Dermis blood vessel endothelial cell (primary cell): ENCODE data around the gene CATSPER3. TPM values are rescaled to one million over a fixed set of nuclear protein-coding genes. Genes with fewer than 3 reads are reported as not detected.
"Not testable (repeated sequence)": the region's sequence is repeated elsewhere in the genome, so short reads cannot be mapped to it uniquely, and the experiment has no call there.

Experiments
- DNase-seq: peaks from one replicate; pipeline ENCODE4 v3.0.0; 2010
- total RNA-seq: library from RNA; depleted of rRNA; stranded (reverse); fragments of >200 nt; gene quantifications from 2 replicates; pipeline ENCODE4 v1.2.3, GENCODE V29; 2014

The CATSPER3 gene
- total RNA-seq, 1 donor from 2014 or later, result 0.34 TPM

DNA sequence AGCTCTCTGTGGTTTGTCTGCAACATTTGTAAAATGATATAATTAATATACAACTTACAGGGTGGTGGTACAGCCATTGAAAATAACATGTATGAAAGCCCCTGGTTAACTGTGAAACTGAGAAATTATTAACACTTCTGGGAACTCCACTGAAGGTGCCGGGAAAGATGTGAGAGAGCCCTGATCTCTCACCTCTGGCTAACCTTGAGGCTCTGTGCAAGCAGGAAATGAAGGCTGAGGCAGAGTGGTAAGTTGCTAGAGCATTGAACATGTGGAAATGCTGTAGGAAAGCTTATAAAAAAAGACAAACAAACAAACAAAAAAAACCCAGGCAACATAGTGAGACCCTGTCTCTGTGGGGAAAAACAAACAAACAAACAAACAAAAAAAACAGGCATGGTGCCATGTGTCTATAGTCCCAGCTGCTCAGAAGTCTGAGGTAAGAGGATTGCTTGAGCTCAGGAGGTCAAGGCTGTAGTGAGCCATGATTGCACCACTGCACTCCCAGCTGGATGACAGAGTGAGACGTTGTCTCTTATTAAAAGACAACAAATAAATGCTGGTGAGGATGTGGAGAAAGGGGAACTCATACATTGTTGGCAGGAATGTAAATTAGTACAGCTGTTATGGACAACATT is 7.5 kb downstream of the CATSPER3 start:
- no peak for DNase-seq

DNA sequence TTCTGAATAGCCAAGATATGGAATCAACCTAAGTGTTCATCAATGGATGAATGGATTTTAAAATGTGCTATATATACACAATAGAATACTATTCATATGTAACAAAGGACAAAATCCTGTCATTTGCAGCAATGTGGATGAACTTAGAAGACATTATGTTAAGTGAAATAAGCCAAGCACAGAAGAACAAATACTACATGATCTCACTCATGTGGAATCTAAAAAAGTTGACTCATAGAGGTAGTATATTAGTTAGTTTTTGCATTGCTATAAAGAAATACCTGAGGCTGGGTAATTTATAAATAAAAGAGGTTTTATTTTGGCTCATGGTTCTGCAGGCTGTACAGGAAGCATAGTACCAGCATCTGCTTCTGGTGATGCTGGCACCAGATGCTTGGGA is 8.1 kb downstream of the CATSPER3 start:
- no peak for DNase-seq

DNA sequence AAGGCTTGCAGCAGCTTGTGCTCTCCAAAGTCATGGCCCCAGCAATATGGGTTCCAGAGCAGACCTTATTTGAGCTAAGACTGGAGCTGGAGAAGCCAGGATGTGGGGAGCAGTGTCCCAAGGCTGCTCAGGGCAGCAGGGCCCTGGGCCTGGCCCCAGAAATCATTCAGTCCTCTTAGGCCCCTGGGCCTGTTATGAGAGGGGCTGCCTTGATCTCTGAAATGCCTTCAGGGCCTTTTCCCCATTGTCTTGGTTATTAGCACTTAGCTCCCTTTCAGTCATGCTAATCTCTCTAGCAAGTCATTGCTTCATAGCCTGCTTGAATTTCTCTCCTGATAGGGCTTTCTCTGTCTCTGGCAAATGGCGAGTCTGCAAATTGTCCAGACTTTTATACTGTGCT is 9.1 kb downstream of the CATSPER3 start:
- DNase-seq, result no peak

DNA sequence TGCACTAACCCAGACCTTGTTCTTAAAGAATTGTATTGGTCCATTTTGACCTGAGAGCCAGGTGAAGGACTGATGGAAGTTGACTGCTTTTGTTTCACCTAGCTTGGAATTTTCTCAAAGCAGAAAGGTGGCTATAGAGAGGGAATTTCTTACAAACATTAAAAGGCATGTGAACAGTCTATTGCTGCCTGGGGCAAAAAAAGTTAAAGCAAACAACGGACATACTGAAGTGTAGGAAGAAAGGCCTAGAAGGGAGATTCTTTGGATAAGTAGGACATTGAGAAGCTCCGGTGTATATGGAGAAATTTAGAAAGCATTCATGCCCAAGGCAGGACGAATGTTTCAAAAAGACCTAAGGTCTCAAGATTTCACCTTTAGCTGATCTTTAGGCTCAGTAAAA is 11.7 kb downstream of the CATSPER3 start:
- no peak for DNase-seq

DNA sequence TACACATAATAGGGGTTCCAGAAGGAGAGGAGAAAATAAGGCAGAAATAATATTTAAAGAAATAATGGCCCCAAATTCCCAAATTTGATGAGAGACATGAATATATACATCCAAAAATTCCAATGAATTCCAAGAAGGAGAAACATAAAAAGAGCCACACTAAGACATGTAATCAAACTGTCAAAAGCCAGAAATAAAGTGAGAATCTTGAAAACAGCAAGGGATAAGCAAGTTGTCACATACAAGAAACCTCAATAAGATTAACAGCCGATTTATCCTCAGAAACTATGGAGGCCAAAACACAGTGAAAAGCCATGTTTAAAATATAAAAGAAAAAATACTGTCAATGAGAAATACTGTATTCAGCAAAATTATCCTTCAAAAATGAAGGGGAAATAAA is 14.5 kb downstream of the CATSPER3 start:
- DNase-seq, result no peak

DNA sequence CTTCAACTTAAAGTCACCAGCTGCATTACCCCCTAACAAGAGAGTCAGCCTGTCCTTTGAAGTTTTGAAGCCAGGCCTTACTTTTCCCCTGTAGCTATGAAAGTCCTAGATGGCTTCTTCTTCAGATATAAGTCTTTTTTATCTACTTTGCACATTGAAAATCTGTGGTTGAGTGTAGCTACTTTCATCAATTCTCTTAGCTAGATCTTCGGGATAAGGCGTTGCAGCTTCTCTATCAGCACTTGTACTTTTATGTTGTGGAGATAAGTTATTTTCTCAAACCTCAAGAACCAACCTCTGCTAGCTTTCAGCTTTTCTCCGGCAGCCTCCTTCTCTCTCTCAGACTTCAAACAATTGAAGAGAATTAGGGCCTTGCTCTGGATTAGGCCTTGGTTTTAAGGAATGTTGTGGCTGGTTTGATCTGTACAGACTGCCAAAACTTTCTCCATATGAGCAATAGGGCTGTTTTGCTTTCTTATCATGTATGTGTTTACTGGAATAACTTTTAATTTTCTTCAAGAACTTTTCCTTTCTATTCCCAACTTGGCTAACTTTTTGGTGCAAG is 21.6 kb downstream of the CATSPER3 start:
- DNase-seq, result no peak

DNA sequence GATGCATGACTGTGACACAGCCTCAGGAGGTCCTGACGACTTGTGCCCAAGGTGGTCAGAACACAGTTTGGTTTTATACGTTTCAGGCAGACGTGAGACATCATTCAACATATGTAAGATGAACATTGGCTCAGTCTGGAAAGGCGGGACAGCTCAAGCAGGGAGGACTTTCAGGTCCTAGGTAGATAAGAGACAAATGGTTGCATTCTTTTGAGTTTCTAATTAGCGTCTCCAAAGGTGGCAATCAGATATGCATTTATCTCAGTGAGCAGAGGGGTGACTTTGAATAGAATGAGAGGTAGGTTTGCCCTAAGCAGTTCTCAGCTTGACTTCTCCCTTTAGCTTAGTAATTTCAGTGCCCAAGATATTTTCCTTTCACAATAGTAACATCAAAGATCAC is 22.5 kb downstream of the CATSPER3 start:
- DNase-seq, result not testable (repeated sequence)

DNA sequence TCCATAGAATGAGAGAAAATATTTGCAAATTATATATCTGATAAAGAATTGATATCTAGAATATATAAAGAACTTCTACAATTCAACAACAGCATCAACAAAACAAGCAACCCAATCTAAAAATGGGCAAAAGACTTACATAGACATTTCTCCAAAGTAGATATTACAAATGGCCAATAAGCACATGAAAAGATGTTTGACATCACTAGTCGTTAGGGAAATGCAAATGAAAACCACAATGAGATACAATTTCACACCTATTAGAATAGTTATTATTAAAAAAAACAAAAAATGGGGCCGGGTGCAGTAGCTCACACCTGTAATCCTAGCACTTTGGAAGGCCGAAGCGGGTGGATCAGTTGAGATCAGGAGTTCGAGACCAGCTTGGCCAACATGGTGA is 24.4 kb downstream of the CATSPER3 start:
- DNase-seq, result no peak

DNA sequence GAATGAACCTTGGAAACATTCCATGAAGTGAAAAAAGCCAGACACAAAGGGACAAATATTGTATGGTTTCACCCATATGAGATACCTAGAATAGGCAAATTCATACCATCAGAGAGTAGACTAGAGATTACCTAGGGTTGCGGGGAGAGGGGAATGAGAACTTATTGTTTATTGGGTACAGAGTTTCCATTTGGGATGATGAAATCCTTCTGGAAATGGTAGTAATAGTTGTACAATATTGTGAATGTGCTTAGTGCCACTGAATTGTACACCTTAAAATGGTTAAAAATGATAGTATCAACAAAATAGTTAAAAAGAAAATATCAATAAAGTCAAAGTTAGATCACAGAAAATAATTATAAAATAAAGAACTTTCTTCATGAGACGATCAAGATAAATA is 25.5 kb downstream of the CATSPER3 start:
- DNase-seq, result no peak

DNA sequence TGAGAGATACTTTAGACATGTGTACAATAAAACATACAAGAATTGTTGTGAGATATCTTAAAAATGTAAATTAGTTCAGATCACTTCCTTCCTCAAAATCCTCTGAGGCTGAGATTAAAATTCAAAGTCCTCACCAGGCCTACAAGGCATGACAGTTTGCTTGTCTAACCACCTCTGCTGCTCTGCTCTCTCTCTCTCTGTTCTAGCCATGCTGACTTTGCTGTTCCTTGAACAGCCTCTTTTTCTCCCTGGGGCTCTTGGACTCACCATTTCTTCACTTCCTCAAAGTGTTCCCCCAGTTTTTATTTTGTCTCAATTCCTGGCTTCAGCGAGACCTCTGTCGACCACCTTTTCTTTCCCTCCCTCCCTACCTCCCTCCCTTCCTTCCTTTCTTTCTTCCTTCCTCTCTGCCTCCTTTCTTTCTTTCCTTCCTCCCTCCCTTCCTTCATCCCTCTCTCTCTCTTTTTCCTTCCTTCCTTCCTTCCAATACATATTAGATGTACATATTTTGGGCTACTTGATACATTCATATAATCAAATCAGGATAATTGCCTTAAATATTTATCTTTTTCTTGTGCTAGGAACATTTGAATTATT is 27.0 kb downstream of the CATSPER3 start:
- no peak for DNase-seq

DNA sequence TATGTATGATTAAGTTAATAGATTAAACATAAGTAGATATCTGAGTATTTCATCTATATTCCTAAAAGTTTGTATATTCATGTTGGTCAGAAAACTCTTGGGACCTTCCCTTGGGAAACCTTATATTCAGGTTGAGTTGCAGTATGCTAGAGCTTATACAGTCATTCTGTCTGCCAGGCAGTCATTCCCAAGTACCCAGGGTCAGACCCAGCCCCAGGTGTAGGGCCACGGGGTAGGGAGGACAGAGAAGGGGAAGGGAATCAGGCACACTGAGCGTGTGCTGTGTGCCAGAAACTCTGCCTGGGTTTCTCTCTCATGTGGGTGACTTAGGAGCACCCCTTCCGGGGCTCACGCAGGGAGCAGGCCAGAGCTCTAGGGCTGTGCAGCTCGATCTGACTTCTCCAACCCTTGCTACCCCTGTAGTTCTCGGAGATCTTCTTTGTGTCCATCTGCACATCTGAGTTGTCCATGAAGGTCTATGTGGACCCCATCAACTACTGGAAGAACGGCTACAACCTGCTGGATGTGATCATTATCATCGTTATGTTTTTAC is 28.2 kb downstream of the CATSPER3 start:
- DNase-seq, result no peak

DNA sequence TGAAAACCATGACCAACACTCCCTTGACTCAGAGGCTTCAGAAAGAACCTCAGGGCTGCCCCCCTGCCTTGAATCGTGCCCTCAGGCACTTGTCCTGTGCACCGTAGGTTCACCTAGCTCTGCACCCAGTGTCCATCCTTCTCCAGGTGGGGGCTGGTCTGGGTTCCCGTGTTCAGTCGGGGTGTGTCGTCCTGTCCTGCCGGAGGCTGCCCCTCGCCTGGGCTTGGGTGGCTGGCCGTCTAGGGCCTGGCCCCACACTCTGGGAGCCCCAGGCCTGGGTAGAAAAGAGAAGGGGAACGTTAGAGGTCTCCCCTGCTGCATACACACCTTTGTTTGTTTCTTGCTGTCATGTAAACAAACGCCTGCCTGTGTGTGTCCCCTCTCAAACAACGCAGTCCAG is 29.3 kb downstream of the CATSPER3 start:
- no peak for DNase-seq

DNA sequence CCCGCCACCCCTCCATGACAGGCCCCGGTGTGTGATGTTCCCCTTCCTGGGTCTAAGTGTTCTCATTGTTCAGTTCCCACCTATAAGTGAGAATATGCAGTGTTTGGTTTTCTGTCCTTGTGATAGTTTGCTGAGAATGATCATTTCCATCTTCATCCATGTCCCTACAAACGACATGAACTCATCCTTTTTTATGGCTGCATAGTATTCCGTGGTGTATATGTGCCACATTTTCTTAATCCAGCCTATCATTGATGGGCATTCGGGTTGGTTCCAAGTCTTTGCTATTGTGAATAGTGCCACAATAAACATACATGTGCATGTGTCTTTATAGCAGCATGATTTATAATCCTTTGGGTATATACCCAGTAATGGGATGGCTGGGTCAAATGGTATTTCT is 30.4 kb downstream of the CATSPER3 start:
- not testable (repeated sequence) for DNase-seq

DNA sequence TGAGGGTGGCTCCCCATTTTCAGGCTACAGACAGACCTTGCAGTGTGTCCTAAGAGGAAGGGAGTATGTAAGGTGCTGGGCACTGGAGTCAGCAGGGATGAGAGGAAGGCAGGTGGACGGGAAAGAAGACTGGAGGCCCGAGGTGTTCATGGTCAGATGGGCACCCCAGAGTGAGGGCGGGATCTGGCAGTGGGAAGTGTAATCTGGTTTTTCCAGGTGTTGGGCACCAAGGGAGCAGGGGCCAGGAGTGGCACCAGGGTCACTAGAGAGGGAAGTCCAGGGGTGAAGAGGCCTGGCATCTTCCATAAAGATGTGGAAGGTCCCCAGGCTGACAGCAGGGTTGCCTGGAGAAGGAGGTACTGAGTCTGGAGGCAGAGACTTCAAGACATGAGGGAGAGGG is 36.7 kb downstream of the CATSPER3 start:
- no peak for DNase-seq

DNA sequence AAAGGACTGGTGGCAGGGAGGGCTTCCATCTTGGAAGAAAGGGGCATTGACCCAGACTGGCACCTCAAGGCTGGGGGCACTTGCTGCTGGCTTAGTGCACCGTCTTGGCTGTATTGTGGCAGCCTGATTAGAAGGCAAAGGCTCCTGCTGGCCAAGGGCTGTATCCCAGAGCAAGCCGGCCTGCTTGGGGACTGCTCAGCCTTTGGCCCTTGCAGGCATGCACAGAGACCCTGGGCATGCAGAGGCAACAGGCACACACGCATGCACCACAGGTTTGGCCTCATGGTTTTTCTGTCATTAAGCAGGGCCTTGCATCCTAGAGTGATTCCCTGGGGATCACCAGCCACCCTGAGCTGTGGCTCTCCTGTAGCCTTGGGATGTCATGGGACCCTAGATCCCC is 37.4 kb downstream of the CATSPER3 start:
- DNase-seq, result no peak

DNA sequence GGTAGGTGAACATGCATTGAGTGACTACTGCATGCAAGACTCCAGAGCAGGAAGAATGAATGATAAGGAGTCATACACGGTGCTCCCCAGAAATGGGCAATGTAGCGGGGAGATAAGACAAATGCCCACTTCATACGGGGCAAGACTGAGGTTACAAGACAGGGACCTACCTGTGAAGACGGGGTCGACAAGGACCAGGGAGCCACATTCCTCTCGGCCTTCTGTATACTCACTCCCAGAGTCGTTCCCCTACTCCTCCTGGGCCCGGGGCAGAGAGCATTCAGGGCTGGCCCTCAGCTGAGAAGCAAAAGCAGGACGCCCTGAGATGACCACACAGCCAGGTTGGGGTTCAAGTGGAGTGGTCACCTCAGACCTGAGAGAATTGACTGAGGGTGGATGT is 39.6 kb downstream of the CATSPER3 start:
- DNase-seq, result no peak

DNA sequence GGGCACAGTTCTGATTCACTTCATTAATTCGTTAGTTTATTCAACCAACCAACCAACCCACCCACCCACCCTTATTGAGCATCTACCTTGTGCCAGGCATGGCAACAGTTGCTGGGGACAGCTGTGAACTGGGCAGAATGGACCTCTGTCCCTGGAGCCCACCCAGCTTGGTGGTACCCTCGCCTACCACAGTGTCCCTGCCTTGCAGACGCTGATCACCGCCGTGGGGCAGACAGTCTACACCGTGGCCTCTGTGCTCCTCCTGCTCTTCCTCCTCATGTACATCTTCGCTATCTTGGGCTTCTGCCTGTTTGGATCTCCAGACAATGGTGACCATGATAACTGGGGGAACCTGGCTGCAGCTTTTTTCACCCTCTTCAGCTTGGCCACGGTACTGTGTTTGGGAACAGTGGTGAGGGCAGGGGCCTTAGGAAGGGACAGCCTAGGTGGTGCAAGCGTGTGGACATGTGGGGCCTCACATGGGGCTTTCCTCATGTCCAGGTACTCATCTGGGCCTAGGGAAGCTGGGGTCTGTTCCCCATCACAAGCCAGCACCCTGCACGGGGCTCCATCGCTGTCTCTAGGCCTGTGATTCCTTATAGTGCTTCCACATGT is 40.1 kb downstream of the CATSPER3 start:
- DNase-seq, result no peak

DNA sequence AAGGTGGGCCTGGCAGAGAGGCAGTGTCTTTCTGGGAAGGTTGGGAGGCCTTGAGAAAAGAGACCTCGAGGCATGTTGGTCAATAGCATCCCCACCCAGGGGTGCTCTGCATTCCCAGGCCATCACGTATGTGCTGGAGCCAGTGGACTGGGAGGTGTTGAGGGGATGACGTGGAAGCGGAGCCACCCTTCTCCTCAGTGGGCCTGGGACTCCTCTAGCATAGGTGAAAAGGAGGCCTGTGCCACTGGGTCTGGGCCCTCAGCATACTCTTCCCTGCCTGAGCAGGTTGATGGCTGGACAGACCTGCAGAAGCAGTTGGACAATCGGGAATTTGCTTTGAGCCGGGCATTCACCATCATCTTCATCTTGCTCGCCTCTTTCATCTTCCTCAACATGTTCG is 40.8 kb downstream of the CATSPER3 start:
- DNase-seq, result no peak

DNA sequence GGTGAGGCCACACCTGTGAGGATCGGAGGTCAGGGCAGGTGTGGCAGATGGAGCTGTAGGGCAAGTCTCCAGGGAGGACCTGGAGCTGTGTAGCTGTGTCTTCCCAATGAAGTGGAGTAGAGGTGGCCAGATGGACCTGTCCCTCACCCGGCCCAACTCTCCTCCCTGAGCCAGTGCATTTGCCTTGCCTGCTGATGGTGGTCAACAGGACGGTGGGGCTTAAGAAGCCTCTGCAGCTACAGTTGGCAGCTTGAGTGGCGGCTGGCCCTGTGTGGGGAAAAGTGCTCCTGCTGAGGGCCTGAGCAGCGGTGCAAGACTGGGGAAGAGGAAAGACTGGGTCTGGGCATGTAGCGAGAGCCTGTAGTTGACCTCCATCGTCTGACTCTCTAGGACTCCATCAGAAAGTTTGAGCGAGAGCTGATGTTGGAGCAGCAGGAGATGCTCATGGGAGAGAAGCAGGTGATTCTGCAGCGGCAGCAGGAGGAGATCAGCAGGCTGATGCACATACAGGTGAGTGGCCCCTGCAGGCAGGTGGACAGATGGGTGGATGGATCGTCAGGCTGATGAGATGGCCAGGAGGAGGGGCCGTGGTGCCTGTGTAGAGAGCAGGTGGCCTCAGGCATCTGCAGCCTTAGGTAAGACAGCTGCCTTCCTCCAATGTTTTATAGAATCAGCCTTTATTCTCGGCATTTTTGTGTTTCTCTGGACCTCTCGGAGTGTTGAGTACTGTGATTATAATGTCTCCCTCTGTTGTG is 41.5 kb downstream of the CATSPER3 start:
- no peak for DNase-seq

DNA sequence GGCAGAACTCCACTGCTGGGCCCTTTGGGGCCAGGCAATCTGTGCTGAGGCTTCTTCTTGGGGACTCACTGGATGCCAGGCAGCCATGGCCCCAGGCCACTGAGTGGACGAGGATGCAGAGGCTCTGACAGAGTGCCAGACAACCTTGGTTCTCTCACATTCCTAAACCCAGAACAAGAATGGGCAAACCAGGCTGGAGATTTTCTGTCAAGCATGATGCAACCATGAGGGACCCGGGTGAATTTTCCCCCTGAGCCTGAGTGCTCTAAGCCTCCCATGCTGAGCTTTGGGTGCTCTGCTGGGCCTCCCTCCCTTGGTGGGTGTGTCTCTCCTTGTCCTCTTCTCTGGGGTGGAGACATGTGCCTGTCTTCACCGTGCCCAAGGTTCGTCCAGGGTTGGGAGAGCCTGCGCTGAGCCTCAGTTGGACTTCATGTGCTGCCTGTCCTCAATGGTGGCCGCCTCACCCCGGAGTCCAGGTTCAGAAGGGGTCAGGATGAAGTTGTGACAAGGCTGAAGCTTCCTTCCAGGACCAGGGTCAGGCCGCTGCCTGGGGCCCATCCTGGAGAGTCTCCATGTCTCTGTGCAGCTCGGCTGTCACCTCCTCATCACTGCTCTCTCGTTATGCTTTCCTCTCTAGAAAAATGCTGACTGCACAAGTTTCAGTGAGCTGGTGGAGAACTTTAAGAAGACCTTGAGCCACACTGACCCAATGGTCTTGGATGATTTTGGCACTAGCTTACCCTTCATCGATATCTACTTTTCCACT is 42.2 kb downstream of the CATSPER3 start:
- no peak for DNase-seq

DNA sequence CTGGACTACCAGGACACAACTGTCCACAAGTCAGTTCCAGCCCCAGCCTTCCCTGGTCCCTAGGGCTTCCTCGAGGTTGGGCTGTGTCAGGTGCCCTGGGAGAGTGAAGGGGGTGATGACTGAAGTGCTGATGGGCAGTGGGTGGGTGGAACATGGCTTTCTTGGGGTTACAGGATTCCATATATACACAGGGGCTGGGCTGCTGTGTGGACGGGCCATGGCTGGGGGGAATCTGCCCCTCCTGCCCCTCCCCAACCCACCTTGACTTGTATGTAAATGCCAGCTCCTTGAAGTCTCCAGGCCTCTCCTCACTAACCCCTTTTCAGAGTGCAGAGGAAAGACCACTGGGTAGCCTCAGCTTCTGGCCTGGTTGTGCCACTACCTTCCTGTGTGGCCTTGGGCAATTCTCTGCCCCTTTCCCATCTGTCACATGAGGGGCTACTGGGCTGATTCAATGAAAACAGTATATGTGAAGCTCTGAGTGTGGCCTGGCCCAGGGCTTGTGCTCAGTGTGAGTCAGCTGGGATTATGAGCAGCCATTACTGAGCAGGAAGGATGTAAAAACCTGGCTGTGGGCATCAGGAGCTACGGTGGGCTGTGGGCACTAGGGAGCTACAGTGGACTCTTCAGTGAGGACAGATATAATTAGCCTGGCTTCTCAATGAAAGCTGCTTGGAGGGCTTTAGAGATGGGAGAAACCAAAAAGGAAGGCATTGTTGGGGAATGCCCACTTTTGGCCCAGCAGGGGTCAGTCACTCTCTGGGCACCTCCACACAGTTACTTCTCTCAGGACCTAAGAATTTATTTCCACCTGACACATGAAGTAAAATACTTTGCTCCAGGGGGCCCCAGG is 43.0 kb downstream of the CATSPER3 start:
- DNase-seq, result no peak
